KOPT-K1 (cell line): ENCODE results near the gene CLEC1A.

ENCODE experiments used
- H3K27ac ChIP-seq: fragments of 200-600 bp; sonication (generic); 2 replicates; pipeline ENCODE4 v1.5.1; 2016; ENCODE audit warnings: antibody characterized with exemption, mild to moderate bottlenecking, low read depth, low read length; ENCODE audit not compliant: poor library complexity, severe bottlenecking
- H3K36me3 ChIP-seq: fragments of 200-600 bp; sonication (generic); 2 replicates; pipeline ENCODE4 v1.5.1; 2017; ENCODE audit warnings: antibody characterized with exemption, mild to moderate bottlenecking, low read length, moderate library complexity; ENCODE audit not compliant: insufficient read depth
- H3K9me3 ChIP-seq: fragments of 200-600 bp; sonication (generic); 2 replicates; pipeline ENCODE4 v1.5.1; 2017; ENCODE audit warnings: antibody characterized with exemption, low read length, mild to moderate bottlenecking; ENCODE audit not compliant: insufficient read depth, poor library complexity, severe bottlenecking

CLEC1A gene

GRCh38 chr12:10082117-10082874, 16.5 kb downstream of the CLEC1A start:
- Histone ChIP-seq H3K36me3 (no peaks in the 10 kb centered on the region), H3K27ac (no peak overlapping the region), H3K9me3 (peaks cover 31% of the 10 kb centered on the region)

- peaks cover 6% of the 10 kb centered on the region for H3K9me3 ChIP-seq
- H3K27ac ChIP-seq, result no peak overlapping the region
- no peaks in the 10 kb centered on the region for H3K36me3 ChIP-seq
Observed at GRCh38 chr12:10075451-10075850, 23.3 kb downstream of the CLEC1A start.

GRCh38 chr12:10073261-10073660, 25.5 kb downstream of the CLEC1A start:
- no peak overlapping the region for H3K27ac ChIP-seq
- H3K36me3 ChIP-seq, result no peaks in the 10 kb centered on the region
- H3K9me3 ChIP-seq, result no peaks in the 10 kb centered on the region

GRCh38 chr12:10072131-10072530, 26.7 kb downstream of the CLEC1A start:
- no peak overlapping the region for H3K27ac ChIP-seq
- no peaks in the 10 kb centered on the region for H3K36me3 ChIP-seq
- H3K9me3 ChIP-seq, result no peaks in the 10 kb centered on the region

- Histone ChIP-seq H3K36me3 (no peaks in the 10 kb centered on the region), H3K9me3 (no peaks in the 10 kb centered on the region), H3K27ac (no peak overlapping the region)
Observed at GRCh38 chr12:10070380-10070779, 28.4 kb downstream of the CLEC1A start.

- Histone ChIP-seq H3K36me3 (no peaks in the 10 kb centered on the region), H3K9me3 (no peaks in the 10 kb centered on the region), H3K27ac (no peak overlapping the region)
Observed at GRCh38 chr12:10069976-10070375, 28.8 kb downstream of the CLEC1A start.

GRCh38 chr12:10069099-10069498, 29.7 kb downstream of the CLEC1A start:
- no peaks in the 10 kb centered on the region for H3K9me3 ChIP-seq
- H3K36me3 ChIP-seq, result no peaks in the 10 kb centered on the region
- H3K27ac ChIP-seq, result no peak overlapping the region

GRCh38 chr12:10068644-10069043, 30.1 kb downstream of the CLEC1A start:
- no peak overlapping the region for H3K27ac ChIP-seq
- no peaks in the 10 kb centered on the region for H3K36me3 ChIP-seq
- H3K9me3 ChIP-seq, result no peaks in the 10 kb centered on the region

- no peak overlapping the region for H3K27ac ChIP-seq
- H3K9me3 ChIP-seq, result no peaks in the 10 kb centered on the region
- H3K36me3 ChIP-seq, result no peaks in the 10 kb centered on the region
Observed at GRCh38 chr12:10067942-10068341, 30.8 kb downstream of the CLEC1A start.

GRCh38 chr12:10067264-10067663, 31.5 kb downstream of the CLEC1A start:
- no peak overlapping the region for H3K27ac ChIP-seq

GRCh38 chr12:10065241-10065640, 33.5 kb downstream of the CLEC1A start:
- no peaks in the 10 kb centered on the region for H3K9me3 ChIP-seq
- no peak overlapping the region for H3K27ac ChIP-seq
- H3K36me3 ChIP-seq, result no peaks in the 10 kb centered on the region

More at GRCh38 chr12:10067264-10067663, 31.5 kb downstream of the CLEC1A start:
- Histone ChIP-seq H3K36me3 (no peaks in the 10 kb centered on the region), H3K9me3 (no peaks in the 10 kb centered on the region)

- Histone ChIP-seq H3K27ac (no peak overlapping the region), H3K9me3 (no peaks in the 10 kb centered on the region), H3K36me3 (no peaks in the 10 kb centered on the region)
Observed at GRCh38 chr12:10058387-10058786, 40.4 kb downstream of the CLEC1A start.

- Histone ChIP-seq H3K27ac (peak overlapping the region; percentile 6), H3K36me3 (no peaks in the 10 kb centered on the region), H3K9me3 (no peaks in the 10 kb centered on the region)
Observed at GRCh38 chr12:10052193-10052913, 46.4 kb downstream of the CLEC1A start.

- Histone ChIP-seq H3K9me3 (no peaks in the 10 kb centered on the region), H3K36me3 (no peaks in the 10 kb centered on the region), H3K27ac (no peak overlapping the region)
Observed at GRCh38 chr12:10048526-10048925, 50.3 kb downstream of the CLEC1A start.

- Histone ChIP-seq H3K9me3 (no peaks in the 10 kb centered on the region), H3K27ac (no peak overlapping the region), H3K36me3 (no peaks in the 10 kb centered on the region)
Observed at GRCh38 chr12:10042167-10042566, 56.6 kb downstream of the CLEC1A start.
